IMR-90 (cell line): ENCODE results near the gene KCMF1. TPM values are rescaled to one million over a fixed set of nuclear protein-coding genes. Genes with fewer than 3 reads are reported as not detected.

Experiments
- ATAC-seq: fragments of 200-7000 bp; cut with Tn5 transposase; 2 replicates; pipeline ENCODE4 v1.9.1; 2020; ENCODE audit warnings: low read depth, mild to moderate bottlenecking, moderate library complexity
- BruUV-seq: library from RNA; stranded (reverse); fragments of 400-500 nt; replicated peaks from 2 replicates; lab custom pipeline; 2021; lab: Mats Ljungman, UMichigan
- CTCF ChIA-PET: fragments of 300-600 bp; formaldehyde crosslinking; extraction: SDS; loops from one replicate; lab custom pipeline; 2021; ENCODE audit warnings: antibody characterized with exemption; lab: Yijun Ruan, JAX
- POLR2A ChIA-PET: fragments of 300-600 bp; sonication (Branson Sonifier 250); formaldehyde crosslinking; loops from one replicate; lab custom pipeline; 2022; ENCODE audit warnings: antibody characterized with exemption; ENCODE audit not compliant: unreplicated experiment; lab: Charles Lee
- DNase-seq: peaks from one replicate; pipeline ENCODE4 v3.0.0; 2013
- H2AFZ ChIP-seq: replicated peaks from 2 replicates; pipeline ENCODE3; 2013; ENCODE audit warnings: low read length, mild to moderate bottlenecking; ENCODE audit not compliant: poor library complexity
- H2AK5ac ChIP-seq: 2 replicates; pipeline ENCODE4 v1.6.1; 2013; ENCODE audit warnings: low read depth, low read length, inconsistent platforms
- H2AK9ac ChIP-seq: replicated peaks from 2 replicates; pipeline ENCODE3; 2013; ENCODE audit warnings: mild to moderate bottlenecking, low read depth, low read length, moderate library complexity; ENCODE audit not compliant: poor library complexity
- H2BK120ac ChIP-seq: 2 replicates; pipeline ENCODE4 v1.6.1; 2013; ENCODE audit warnings: low read depth, low read length, inconsistent platforms
- H2BK15ac ChIP-seq: 3 replicates; pipeline ENCODE4 v1.6.1; 2013; ENCODE audit warnings: low read depth, low read length, inconsistent platforms
- H2BK20ac ChIP-seq: 2 replicates; pipeline ENCODE4 v1.6.1; 2013; ENCODE audit warnings: low read depth, mild to moderate bottlenecking, inconsistent platforms, low read length, moderate library complexity
- H2BK5ac ChIP-seq: 2 replicates; pipeline ENCODE4 v1.6.1; 2013; ENCODE audit warnings: mild to moderate bottlenecking, low read depth, low read length, inconsistent platforms; ENCODE audit not compliant: poor library complexity, severe bottlenecking
- H3K14ac ChIP-seq: replicated peaks from 2 replicates; pipeline ENCODE4 v1.6.1; 2013; ENCODE audit warnings: low read depth, low read length, inconsistent platforms
- H3K18ac ChIP-seq: 2 replicates; pipeline ENCODE4 v1.6.1; 2013; ENCODE audit warnings: low read depth, low read length, control low read depth
- H3K23ac ChIP-seq: 2 replicates; pipeline ENCODE4 v1.6.1; 2013; ENCODE audit warnings: low read depth, low read length, inconsistent platforms
- H3K27ac ChIP-seq: 2 replicates; pipeline ENCODE4 v1.5.1; 2013; ENCODE audit warnings: mild to moderate bottlenecking, control low read depth, low read length; ENCODE audit not compliant: insufficient read depth
- H3K27me3 ChIP-seq: 2 replicates; pipeline ENCODE4 v1.6.1; 2013; ENCODE audit warnings: low read length; ENCODE audit not compliant: control insufficient read depth, insufficient read depth
- H3K36me3 ChIP-seq: 2 replicates; pipeline ENCODE4 v1.6.1; 2013; ENCODE audit warnings: low read length, mixed read lengths; ENCODE audit not compliant: control insufficient read depth, insufficient read depth
- H3K4ac ChIP-seq: 2 replicates; pipeline ENCODE4 v1.6.1; 2013; ENCODE audit warnings: low read depth, low read length, inconsistent platforms
- H3K4me1 ChIP-seq: 2 replicates; pipeline ENCODE4 v1.6.1; 2013; ENCODE audit warnings: low read length, mixed read lengths; ENCODE audit not compliant: control insufficient read depth, insufficient read depth
- H3K4me2 ChIP-seq: 2 replicates; pipeline ENCODE4 v1.6.1; 2013; ENCODE audit warnings: low read depth, mild to moderate bottlenecking, control low read depth, low read length, moderate library complexity
- H3K4me3 ChIP-seq: 2 replicates; pipeline ENCODE4 v1.5.1; 2013; ENCODE audit warnings: low read depth, mild to moderate bottlenecking, control low read depth, low read length, moderate library complexity; ENCODE audit not compliant: insufficient read depth
- H3K56ac ChIP-seq: 2 replicates; pipeline ENCODE4 v1.6.1; 2013; ENCODE audit warnings: low read length, inconsistent platforms; ENCODE audit not compliant: insufficient read depth; ENCODE audit errors: extremely low read depth
- H3K79me1 ChIP-seq, 2 experiments: 2 replicates each; pipeline ENCODE4 v1.6.1; 2013; ENCODE audit warnings: low read length in 2 of 2, inconsistent platforms in 1 of 2, low read depth in 1 of 2
- H3K9ac ChIP-seq: 2 replicates; pipeline ENCODE4 v1.6.1; 2013; ENCODE audit warnings: low read depth, low read length, control low read depth
- H3K9me1 ChIP-seq: 2 replicates; pipeline ENCODE4 v1.6.1; 2013; ENCODE audit warnings: low read length, inconsistent platforms; ENCODE audit not compliant: insufficient read depth
- H3K9me3 ChIP-seq: 2 replicates; pipeline ENCODE4 v1.6.1; 2013; ENCODE audit warnings: low read length; ENCODE audit not compliant: control insufficient read depth, insufficient read depth
- H4K20me1 ChIP-seq: 2 replicates; pipeline ENCODE4 v1.6.1; 2013; ENCODE audit warnings: low read length, inconsistent platforms; ENCODE audit not compliant: insufficient read depth
- H4K5ac ChIP-seq: 2 replicates; pipeline ENCODE4 v1.6.1; 2013; ENCODE audit warnings: mild to moderate bottlenecking, low read depth, low read length, control low read depth
- H4K8ac ChIP-seq, 2 experiments: 2 replicates each; pipeline ENCODE4 v1.6.1; 2013; ENCODE audit warnings: low read depth in 2 of 2, low read length in 2 of 2, control low read depth in 1 of 2, inconsistent platforms in 1 of 2
- H4K91ac ChIP-seq: 2 replicates; pipeline ENCODE4 v1.6.1; 2013; ENCODE audit warnings: low read depth, low read length, inconsistent platforms; ENCODE audit not compliant: insufficient read depth
- BHLHE40 ChIP-seq: fragments of 150-350 bp; IDR thresholded peaks from 2 replicates; pipeline ENCODE4 v1.6.1; 2016; ENCODE audit warnings: mild to moderate bottlenecking, low read depth, low read length
- CHD1 ChIP-seq: IDR thresholded peaks from 2 replicates; pipeline ENCODE4 v1.6.1; 2012; ENCODE audit warnings: low read depth, low read length, improper control_type of control experiment
- FOS ChIP-seq: fragments of 150-350 bp; IDR thresholded peaks from 2 replicates; pipeline ENCODE4 v1.6.1; 2016; ENCODE audit warnings: low read depth, low read length
- MAFK ChIP-seq: IDR thresholded peaks from 2 replicates; pipeline ENCODE4 v1.6.1; 2012; ENCODE audit warnings: low read depth, low read length, improper control_type of control experiment
- MAZ ChIP-seq: IDR thresholded peaks from 2 replicates; pipeline ENCODE4 v1.6.1; 2012; ENCODE audit warnings: low read depth, mild to moderate bottlenecking, low read length, improper control_type of control experiment, moderate library complexity, borderline replicate concordance
- MXI1 ChIP-seq: IDR thresholded peaks from 2 replicates; pipeline ENCODE4 v1.6.1; 2012; ENCODE audit warnings: low read depth, mild to moderate bottlenecking, low read length, moderate library complexity, borderline replicate concordance
- NFE2L2 ChIP-seq: fragments of 150-350 bp; IDR thresholded peaks from 2 replicates; pipeline ENCODE4 v1.6.1; 2016; ENCODE audit warnings: low read depth, mild to moderate bottlenecking, low read length
- POLR2A ChIP-seq: IDR thresholded peaks from 2 replicates; pipeline ENCODE4 v1.6.1; 2012; ENCODE audit warnings: mild to moderate bottlenecking, low read depth, low read length
- RAD21 ChIP-seq: IDR thresholded peaks from 2 replicates; pipeline ENCODE4 v1.6.1; 2012; ENCODE audit warnings: low read length, improper control_type of control experiment
- RCOR1 ChIP-seq: IDR thresholded peaks from 2 replicates; pipeline ENCODE4 v1.6.1; 2012; ENCODE audit warnings: mild to moderate bottlenecking, low read length, improper control_type of control experiment; ENCODE audit not compliant: insufficient replicate concordance
- SMC3 ChIP-seq: fragments of 150-350 bp; IDR thresholded peaks from 2 replicates; pipeline ENCODE4 v1.6.1; 2016; ENCODE audit warnings: low read depth, mild to moderate bottlenecking, antibody characterized with exemption, low read length, moderate library complexity
- WGBS, 2 experiments: methylation state at CpG; one replicate each; pipeline versions ENCODE4 v1.1.5 to v1.1.7; 2013; ENCODE audit warnings: missing lambda C conversion rate in 2 of 2; ENCODE audit not compliant: insufficient read length in 1 of 2; ENCODE audit errors: extremely low coverage in 2 of 2; 5-methylcytosine and 5-hydroxymethylcytosine counted together
- dilution Hi-C: fragments of 300-500 bp; cut with HindIII; formaldehyde crosslinking; loops from one replicate; pipeline ENCODE4 v1.14.3; 2018; ENCODE audit warnings: low sequenced_read_pairs; ENCODE audit not compliant: unreplicated experiment
- in situ Hi-C: fragments of 300-500 bp; cut with MboI; formaldehyde crosslinking; loops from 3 replicates; pipeline ENCODE4 v1.14.3; 2019; ENCODE audit warnings: low sequenced_read_pairs, inconsistent platforms, mixed read lengths
- intact Hi-C: fragments of 100-400 bp; cut with micrococcal nuclease; formaldehyde crosslinking; loops from 2 replicates; pipeline ENCODE4 v1.10.0; 2022
- polyA plus RNA-seq, 3 experiments: library from polyadenylated mRNA; depleted of rRNA; stranded (reverse); fragments of >200 nt; gene quantifications; 2 replicates each; pipeline ENCODE4 v1.2.3, GENCODE V29; 2012; ENCODE audit warnings: low replicate concordance in 1 of 3
- total RNA-seq: library from RNA; depleted of rRNA; stranded (reverse); fragments of >200 nt; gene quantifications from 2 replicates; pipeline ENCODE4 v1.2.3, GENCODE V29; 2012
- TF ChIP-seq, protein P1 (sequence below): fragments of 150-350 bp; IDR thresholded peaks from 2 replicates; pipeline ENCODE4 v1.6.1; 2016; ENCODE audit warnings: low read depth, mild to moderate bottlenecking, low read length, moderate library complexity, borderline replicate concordance
- TF ChIP-seq, protein P2 (sequence below): fragments of 150-350 bp; IDR thresholded peaks from 2 replicates; pipeline ENCODE4 v1.6.1; 2017; ENCODE audit warnings: mild to moderate bottlenecking, antibody characterized with exemption, low read length, low read depth
- TF ChIP-seq, protein P3 (sequence below): conservative IDR thresholded peaks from 2 replicates; pipeline ENCODE4 v1.5.1; 2012; ENCODE audit warnings: mild to moderate bottlenecking, low read depth, low read length, improper control_type of control experiment

Gene KCMF1
- total and polyA plus RNA-seq, 2 of the 4 experiments (the other 2 are of a cell fraction), result 49.9 to 108 TPM

DNA sequence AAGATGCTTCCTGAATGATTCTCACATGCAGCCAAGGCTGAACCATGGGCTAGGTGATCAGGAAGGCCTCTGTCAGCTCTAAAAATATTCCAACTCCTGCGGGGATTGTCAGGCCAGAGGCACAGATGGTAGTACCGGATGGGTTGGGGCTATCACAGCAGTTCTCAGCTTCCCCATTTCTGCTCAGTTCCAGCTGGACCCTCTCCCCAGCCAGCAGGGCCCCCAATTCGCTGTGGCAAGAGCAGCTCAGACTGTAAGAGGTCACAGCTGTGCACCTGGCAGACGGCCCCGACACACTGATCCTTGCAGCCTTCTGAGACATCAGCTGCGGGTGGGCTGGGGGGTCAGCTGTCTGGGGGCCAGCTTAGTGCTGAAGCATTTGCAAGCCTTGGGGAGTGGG, 118.6 kb downstream of the KCMF1 start:
- Histone ChIP-seq H3K9me3 (peaks cover 7% of the 10 kb centered on the region), H3K4me3 (no peak overlapping the region), H3K36me3 (no peaks in the 10 kb centered on the region), H3K79me1 (no peaks in the 10 kb centered on the region), H4K91ac (no peak overlapping the region), H4K8ac (no peak overlapping the region), H3K27me3 (peaks cover 43% of the 10 kb centered on the region), H2BK15ac (no peak overlapping the region), H3K9ac (no peak overlapping the region), H3K4me1 (no peaks in the 10 kb centered on the region), H3K4ac (no peak overlapping the region), H2BK20ac (no peak overlapping the region), H3K18ac (no peak overlapping the region), H3K9me1 (no peaks in the 10 kb centered on the region), H4K20me1 (no peaks in the 10 kb centered on the region), H2BK5ac (no peak overlapping the region), H2AK9ac (no peak overlapping the region), H3K27ac (no peak overlapping the region), H2AK5ac (no peak overlapping the region), H2AFZ (no peak overlapping the region), H3K14ac (no peak overlapping the region), H2BK120ac (no peak overlapping the region), H3K4me2 (no peak overlapping the region), H4K5ac (no peak overlapping the region), H3K56ac (no peak overlapping the region), H3K23ac (no peak overlapping the region)
- DNase-seq (no peak), ATAC-seq (no peak)
- CTCF ChIA-PET, result no interaction called here
- BruUV-seq, result no TSS peak
- dilution Hi-C loops, result no loop called here
- TF ChIP-seq POLR2A (no peak), RAD21 (no peak), CHD1 (no peak), MAFK (no peak), NFE2L2 (no peak), RCOR1 (no peak), MXI1 (no peak), FOS (no peak), MAZ (no peak), SMC3 (no peak), BHLHE40 (no peak)
- TF ChIP-seq, protein P1, sequence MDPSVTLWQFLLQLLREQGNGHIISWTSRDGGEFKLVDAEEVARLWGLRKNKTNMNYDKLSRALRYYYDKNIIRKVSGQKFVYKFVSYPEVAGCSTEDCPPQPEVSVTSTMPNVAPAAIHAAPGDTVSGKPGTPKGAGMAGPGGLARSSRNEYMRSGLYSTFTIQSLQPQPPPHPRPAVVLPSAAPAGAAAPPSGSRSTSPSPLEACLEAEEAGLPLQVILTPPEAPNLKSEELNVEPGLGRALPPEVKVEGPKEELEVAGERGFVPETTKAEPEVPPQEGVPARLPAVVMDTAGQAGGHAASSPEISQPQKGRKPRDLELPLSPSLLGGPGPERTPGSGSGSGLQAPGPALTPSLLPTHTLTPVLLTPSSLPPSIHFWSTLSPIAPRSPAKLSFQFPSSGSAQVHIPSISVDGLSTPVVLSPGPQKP, result no peak
- TF ChIP-seq, protein P2, sequence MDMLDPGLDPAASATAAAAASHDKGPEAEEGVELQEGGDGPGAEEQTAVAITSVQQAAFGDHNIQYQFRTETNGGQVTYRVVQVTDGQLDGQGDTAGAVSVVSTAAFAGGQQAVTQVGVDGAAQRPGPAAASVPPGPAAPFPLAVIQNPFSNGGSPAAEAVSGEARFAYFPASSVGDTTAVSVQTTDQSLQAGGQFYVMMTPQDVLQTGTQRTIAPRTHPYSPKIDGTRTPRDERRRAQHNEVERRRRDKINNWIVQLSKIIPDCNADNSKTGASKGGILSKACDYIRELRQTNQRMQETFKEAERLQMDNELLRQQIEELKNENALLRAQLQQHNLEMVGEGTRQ, result no peak
- TF ChIP-seq, protein P3, sequence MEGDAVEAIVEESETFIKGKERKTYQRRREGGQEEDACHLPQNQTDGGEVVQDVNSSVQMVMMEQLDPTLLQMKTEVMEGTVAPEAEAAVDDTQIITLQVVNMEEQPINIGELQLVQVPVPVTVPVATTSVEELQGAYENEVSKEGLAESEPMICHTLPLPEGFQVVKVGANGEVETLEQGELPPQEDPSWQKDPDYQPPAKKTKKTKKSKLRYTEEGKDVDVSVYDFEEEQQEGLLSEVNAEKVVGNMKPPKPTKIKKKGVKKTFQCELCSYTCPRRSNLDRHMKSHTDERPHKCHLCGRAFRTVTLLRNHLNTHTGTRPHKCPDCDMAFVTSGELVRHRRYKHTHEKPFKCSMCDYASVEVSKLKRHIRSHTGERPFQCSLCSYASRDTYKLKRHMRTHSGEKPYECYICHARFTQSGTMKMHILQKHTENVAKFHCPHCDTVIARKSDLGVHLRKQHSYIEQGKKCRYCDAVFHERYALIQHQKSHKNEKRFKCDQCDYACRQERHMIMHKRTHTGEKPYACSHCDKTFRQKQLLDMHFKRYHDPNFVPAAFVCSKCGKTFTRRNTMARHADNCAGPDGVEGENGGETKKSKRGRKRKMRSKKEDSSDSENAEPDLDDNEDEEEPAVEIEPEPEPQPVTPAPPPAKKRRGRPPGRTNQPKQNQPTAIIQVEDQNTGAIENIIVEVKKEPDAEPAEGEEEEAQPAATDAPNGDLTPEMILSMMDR, result no peak
- no CpG with 5 or more reads among the region's 6 CpGs for WGBS, 2 experiments
- intact Hi-C loops, result no loop called here
- POLR2A ChIA-PET, result no interaction called here
- in situ Hi-C loops, result no loop called here
